ENCODE results near the gene STPG2. TPM values are rescaled to one million over a fixed set of nuclear protein-coding genes. Genes with fewer than 3 reads are reported as not detected.

The STPG2 gene
- total RNA-seq, 1 donor from 2014 or later = 0.75 TPM

DNA sequence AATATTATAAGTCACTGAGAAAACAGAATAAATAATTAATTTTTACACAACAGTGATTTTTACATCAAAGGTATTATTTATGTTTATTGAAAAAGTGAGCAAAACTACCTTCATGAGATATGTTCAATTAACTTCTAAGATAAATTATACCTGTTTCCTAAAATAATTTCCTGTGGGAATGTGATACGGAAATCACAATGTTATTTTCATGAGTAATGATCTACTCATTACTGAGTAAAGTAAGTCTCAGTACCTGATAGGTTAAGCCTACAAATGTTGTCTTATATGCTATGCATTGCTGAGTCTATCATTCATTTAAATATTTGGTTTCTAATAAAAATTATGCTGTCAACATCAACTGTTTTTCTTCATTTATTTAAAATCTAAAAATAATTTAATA lies 324.0 kb downstream of the STPG2 start:
- no peak for DNase-seq (ENCODE audit: low read depth)

DNA sequence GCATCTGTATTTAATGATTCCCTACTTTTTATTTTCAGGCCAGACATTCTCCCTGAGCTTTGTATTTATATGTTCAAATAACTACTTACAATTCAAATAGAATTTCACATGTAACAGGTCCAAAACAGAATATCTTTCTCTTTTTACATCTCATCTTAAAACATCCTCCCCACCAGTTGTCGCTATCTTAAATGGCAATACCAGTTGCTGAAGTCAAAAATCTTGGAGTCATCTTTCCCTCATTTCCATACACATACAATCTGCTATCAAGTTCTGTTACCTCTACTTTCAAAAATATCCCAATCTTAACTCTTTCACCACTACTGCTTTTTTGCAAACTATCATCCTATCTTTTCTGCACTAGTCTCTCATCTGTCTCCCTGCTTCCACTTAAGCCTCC lies 330.5 kb downstream of the STPG2 start:
- DNase-seq (ENCODE audit: low read depth) = no peak

DNA sequence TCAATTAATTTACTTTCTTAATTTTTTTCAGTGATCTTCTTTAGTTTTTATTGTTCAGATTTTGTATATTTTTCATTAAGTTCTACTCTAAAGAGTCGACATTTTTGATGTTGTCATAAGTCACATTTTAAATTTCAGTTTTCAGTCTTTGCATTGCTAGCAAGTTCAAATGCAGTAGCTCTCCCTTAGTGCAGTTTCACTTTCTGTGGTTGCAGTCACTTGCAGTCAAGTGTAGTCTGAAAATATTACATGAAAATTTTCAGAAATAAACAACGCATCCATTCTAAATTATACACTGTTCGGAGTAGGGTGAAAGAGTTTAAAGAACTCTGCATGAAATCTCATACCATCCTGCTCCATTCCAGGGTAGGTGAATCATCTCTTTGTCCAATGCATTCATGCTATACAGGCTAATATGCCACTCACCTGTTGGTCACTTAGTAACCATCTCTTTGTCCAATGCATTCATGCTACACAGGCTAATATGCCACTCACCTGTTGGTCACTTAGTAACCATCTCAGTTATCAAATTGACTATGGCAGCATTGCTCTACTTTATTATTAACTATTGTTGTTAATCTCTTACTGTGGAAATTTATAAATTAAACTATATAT lies 356.9 kb downstream of the STPG2 start:
- no peak for DNase-seq (ENCODE audit: low read depth)

DNA sequence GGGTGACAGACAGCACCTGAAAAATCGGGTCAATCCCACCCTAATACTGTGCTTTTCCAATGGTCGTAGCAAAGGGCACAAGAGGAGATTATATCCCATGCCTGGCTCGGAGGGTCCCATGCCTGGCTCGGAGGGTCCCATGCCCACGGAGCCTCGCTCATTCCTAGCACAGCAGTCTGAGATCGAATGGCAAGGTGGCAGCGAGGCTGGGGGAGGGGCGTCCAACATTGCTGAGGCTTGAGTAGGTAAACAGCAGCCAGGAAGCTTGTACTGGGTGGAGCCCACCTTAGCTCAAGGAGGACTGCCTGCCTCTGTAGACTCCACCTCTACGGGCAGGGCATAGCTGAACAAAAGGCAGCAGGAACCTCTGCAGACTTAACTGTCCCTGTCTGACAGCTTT lies 365.1 kb downstream of the STPG2 start:
- no peak for DNase-seq (ENCODE audit: low read depth)

DNA sequence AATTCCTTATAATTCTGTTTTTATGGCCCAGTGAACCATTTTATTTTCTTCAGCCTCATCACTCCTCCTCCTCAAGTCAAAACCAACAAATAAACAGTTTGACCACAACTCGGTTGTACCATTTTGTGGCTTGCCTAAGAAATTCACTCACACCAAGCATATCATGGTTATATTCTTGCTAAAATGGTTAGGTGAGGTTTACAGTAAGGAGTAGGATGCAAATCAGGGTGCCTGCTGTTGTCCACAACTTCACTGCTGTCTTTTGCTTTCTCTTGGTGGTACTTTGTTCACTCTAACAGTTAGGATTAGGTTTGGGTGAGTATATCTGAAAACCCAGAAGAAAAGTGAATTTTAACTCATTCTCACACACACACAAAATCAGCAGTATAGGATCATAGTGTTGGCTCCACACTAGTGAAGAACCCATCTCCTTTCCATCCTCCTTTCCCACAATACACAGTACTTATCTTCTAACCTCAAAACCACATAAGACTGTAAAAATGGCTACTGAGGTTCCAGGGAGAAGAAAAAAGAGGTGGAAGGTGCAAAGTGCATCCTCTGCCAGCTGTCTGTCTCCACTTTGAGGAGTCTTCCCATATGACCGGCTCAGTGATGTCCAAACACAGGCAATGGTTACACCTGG lies 368.8 kb downstream of the STPG2 start:
- no peak for DNase-seq (ENCODE audit: low read depth)

DNA sequence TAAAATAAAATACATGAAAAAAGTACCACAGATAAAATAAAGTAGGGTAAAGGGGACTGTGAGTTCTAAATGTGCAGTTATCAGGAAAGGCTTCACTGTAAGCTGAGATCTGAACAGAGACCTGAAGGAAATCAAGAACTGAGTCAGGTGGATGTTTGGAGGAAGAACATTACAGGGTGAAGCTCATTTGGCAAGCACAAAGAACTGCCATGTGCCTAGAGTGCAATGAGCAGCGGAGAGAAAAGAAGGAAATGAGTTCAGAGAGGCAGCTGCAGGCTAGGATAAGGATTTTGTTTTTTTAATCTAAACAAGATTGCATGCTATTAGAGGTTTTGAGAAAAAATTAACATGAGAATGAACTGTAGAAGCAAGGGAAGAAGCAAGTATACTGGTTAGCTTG lies 373.1 kb downstream of the STPG2 start:
- no peak for DNase-seq (ENCODE audit: low read depth)

DNA sequence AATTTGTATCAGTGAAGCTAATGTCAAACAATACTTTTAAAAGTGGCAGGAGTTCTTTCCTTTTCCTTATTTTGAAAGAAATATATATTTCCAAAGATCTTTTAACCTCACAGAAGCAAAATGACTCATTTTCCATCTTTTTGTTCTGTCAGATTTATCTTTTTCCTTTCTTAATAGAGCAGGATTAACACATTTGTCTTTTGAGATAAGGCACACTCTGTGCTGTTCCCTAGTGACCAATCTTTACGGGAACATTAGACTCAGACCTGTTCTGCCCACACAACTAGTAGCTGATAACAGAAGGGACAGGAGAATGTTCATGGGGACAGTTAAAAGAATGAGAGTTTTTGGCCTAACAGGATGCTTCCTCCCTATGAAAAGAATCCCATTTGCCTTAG lies 381.2 kb downstream of the STPG2 start:
- no peak for DNase-seq (ENCODE audit: low read depth)

DNA sequence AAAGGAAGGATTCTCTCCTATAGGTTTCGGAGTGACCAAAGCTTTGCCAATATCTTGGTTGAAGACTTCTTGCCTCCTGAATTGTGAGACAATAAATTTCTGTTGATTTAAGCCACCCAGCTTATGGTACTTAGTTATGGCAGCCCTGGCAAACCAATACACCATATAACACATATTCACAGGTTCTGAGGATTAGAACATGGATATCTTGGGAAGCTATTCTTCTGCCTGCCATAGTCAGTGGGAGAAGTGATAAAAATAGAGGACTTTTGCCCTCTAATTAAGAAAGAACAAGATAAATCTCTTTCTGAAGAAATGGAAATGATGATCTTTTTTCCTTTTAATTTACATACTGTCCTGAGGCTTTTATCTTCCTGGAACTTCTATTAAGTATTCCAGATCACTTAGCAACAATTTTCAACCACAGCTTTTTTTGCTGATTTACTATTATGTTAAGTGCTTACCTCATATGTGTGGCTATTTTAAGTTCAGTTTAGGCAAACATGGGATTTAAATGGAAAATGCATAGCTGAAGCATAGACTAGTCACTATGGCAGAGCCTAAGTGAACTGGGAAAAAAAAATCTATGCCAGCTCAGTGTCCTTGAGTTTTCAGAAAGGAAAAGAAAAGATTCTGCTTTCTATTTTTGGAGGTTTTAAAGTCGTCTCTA lies 381.7 kb downstream of the STPG2 start:
- no peak for DNase-seq (ENCODE audit: low read depth)

DNA sequence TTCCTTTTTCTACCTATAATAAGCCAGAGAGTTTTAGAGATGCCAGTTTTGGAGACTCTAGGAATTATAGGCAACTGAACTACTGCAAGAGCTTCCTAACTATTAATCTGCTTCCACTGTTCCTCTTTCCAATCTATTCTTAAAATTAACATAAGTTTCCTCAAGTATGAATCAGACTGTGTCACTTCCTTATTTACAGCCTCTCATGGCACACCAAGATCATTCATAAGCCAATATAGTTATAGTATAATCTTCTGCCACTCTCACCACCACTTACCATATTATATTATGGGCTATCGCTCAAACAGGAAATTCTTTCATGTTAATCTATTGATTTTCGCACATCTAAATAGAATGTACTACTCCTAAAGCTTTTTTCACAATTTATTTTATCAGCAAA lies 383.5 kb downstream of the STPG2 start:
- DNase-seq (ENCODE audit: low read depth) = peak; percentile 23

DNA sequence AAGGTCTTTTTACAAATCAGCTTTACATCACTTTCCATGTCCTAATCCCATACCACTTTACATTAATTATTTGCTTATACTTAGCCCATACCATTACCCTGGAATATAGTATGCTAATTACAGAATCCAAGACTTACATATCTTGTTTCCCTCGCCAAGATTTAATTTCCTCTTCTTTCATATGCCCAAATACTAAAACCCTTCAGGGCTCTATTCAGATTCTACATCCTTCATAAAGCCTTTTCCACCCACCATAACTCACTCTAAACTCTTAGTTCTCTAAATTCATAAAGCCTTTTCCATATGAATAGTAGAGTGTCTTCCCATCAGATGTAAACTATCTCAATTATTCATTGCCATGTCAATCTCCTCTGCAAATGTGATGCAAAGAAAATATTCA lies 390.7 kb downstream of the STPG2 start:
- DNase-seq (ENCODE audit: low read depth) = no peak

DNA sequence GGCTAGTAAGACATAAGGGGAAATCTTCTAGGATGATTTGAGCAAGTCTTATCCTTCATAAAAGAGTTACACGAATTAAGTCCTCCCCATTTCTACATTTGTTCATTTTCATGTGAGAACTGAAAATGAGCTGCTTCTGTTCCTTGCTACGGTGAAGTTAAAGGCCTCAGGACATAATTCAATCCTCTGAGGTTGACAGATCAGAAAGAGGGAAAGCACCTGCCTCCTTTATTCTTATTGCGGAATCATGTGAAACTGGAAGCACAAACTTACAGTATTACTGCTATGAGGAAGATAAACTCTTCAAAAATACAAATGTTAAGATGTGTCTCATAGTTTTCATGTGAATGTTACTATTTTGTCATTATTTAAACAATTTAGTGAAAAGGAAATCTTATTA lies 395.3 kb downstream of the STPG2 start:
- DNase-seq (ENCODE audit: low read depth) = no peak

DNA sequence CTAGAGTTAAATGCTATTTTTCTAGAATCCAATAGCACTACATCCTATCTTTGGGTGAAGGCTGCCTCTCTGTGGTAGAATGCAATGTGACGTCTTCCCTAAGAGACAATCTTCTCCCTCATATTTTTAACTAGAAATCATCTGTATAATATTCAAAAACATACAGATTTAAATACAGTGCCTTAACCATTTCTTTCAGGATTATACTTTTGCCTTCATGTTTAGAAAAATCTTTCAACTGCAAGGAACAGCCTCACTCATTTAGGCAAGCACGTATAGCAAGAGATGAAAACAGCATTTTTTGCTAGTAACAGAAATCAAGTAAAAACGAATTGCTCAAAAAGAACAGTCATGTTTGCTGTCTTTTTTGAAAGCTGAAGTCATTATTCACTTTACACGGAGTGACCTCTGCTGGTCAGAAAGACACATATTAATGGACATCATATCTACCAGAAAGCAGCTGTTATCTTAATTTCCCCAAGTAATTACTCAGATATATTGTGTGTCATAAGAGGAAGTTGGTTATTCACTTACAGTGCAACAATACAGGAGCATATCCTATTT lies 422.3 kb downstream of the STPG2 start:
- DNase-seq (ENCODE audit: low read depth) = peak; percentile 68

DNA sequence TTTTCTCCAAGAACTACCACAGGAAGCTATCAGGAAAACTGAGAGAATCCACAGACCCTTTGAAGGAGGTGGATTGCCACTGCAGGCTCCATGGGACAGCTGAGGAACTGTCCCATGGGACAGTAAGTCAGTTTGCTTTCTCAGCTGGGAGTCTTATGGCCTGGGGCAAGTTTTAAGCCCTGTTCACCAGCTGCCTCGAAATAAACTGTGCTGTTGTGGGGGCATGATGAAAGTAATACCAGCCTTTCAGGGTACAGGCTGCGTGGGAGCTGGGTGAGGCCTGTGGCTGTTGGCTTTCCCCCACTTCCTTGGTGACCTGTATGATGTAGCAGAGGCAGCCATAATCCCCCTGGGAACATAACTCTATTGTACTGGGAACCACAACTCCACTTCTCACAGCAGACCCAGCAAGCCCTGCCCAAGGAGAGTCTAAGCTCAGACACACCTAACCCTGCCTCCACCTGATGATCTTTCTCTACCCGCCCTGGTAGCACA lies 452.1 kb downstream of the STPG2 start:
- no peak for DNase-seq (ENCODE audit: low read depth)

DNA sequence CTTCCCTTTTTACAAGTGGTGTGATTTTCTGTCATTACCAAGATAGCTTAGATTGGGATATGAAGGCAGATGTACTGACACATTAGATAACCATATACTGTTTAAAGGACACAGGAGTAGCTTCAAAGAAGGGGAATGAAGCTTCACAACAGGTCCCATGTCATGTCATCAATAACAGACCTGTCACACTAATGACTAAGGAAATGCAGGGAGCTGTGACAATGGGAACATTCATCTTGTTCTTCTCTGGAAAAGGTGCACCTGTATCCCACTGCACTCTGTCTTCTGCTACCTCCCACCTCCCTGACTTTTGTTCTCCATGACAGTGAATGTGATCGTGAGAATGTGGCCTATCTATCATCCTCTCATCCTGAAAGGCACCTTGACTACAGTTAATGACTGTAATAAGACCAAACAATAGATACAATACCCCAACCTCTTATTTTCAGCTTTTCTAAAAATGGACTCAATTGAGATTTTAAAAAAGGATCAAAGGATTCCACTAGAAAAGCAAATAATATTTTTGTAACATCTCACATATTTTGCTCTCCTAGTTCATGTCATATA lies 472.5 kb downstream of the STPG2 start:
- no peak for DNase-seq (ENCODE audit: low read depth)

DNA sequence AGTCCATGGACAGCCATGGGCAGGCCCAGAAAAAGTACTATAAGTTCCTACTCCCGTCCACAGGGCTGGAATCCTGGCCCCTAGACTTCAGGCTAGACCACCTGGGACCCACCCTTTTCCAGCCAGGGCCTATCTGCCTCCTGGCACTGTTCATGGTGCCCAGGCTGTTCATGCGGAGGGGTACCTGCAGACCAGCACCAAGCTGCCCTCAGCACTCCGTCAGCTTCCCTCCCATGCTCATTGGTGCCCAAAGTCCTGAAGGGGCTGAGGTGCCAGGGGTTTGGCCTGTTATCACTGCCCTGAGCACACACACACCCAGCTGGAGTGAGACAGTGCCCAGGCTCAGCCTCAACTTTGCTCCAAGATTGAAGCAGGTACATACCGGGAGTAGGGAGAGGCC lies 477.7 kb downstream of the STPG2 start:
- no peak for DNase-seq (ENCODE audit: low read depth)

DNA sequence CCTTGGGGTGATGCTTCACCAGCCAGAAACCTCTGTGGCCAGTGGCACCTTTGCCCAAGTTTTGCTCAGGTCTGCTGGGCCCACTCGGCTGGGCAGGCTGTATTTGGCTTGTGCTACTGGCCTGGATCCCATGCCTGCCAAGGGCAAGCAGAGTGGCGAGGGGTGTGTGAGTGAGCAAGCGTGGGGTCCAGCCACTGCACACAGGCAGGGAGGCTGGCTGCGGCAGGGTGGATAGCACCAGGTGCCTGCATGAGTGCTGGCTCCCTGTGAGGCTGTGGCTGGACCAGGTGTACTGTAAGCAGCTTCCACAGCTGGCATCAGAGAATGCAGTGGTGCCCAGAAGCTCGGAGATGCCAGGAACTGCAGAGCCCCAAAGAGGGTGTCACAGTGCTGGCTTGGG lies 478.5 kb downstream of the STPG2 start:
- no peak for DNase-seq (ENCODE audit: low read depth)

DNA sequence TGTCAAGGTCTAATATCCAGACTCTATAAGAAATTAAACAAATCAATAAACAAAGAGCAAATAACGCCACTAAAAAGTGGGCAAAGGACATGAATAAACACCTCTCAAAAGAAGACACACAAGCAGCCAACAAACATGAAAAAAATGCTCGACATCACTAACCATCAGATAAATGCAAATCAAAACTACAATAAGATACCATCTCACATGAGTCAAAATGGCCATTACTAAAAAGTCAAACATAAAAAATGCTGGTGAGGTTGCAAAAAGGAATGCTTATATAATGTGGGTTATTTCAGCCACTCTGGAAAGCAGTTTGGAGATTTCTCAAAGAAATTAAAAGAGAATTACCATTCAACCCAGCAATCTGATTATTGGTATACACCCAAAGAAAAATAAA lies 481.1 kb downstream of the STPG2 start:
- no peak for DNase-seq (ENCODE audit: low read depth)

DNA sequence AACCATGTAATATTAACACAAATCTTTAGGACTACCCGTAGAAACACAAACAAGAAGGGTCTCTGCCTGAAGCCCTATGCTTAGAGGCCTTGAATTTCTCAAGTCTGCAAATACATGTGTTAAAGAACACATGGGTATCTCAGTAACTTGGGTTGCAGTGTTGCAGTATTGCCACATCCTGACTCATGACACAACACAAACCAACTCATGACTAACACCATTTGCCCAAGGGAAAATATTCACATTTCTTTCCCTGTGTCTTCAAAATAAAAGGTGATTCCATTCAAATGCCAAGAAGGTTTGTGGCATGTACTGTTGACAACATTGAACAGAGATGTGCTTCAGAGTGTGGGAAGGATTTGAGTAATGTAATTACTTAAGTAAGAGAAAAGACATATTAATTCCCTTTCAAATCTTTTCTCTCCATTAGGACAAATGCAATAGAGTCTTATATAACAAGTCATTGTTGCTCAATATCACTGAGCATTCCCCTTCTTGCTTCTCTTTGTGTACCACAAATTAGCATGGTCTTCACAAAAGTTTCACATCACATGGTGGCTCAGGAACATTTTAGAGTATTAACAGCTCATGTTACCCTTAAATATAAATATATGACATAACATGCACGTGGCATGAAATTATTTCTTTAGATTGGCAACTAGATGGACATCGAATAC lies 487.1 kb downstream of the STPG2 start:
- peak; percentile 100 for DNase-seq (ENCODE audit: low read depth)

DNA sequence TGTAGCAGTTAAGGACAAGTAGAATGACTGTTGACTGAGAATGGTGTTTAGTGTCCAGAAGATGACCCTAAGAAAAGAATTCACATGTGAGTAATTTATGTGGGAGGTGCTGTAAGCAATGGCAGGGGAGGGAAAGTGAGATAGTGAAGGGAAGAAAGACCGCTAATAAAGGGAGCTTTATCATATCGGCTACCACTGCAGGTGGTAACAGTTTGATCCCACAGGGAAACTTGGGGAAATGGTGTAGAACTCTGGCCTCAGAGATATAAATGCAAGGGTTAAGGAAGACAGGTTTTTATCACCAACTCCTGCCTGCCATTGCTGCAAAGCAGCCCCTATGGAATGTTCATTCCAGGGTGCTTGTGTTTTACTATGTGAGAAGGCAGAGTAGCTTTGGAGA lies 489.6 kb downstream of the STPG2 start:
- DNase-seq (ENCODE audit: low read depth) = no peak

DNA sequence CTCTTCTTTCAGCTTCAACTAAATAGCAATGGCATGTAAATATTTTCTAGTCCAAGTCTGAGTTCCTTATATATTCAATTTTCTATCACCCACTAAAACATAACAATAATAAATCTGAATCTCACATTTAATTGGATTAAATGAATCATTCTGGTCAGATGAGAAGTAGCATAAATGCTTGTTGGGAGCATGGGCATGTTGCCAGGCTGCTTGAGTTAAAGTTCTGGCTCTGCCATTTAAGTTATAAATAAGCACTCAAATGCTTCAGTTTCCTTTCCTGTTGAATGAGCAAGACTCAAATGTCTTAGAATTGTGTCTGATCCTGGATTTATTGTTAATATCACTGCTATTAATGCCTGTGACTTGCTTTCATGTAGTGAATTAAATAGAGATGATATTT lies 496.3 kb downstream of the STPG2 start:
- DNase-seq (ENCODE audit: low read depth) = peak; percentile 70

DNA sequence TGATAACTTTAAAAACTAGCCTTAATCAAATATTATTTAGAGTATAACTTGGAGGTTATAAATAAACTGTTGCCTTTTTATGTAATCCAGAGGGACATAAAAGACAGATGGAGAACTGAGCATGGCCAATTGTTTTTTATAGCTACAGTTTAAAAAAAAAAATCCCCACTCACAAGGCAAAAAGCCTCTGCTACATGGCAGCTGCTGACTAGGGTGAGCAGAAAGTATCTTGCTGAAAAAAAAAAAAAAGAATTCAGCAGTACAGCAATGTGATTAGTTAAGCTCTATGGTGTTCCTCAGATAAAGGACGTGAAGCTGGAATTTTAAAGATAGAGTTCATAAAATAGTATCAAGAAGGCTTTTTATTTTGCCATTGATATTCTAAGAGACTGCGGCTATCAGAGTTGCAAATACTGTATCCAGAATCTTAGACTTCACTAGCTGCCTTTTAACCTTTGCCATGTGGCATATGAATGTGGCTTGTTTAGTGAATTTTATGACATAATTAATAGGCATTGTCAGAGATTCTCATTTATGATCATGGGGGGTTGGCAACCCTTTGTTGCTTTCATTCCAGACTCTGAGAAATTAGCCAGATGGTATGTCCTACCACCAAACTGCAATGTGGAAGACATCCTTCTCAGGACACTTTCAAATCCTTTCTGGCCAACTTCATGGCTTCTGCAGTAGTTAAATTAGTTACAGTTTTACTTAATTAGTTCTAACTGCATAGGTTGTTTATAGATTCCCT lies 498.0 kb downstream of the STPG2 start:
- DNase-seq (ENCODE audit: low read depth) = no peak
